ENCODE results near the gene EFHC1.

GRCh38 chr6:52423448-52423847, 3.3 kb downstream of the EFHC1 start:
- TF ChIP-seq POLR2AphosphoS5 (IDR thresholded peaks at IDR 0.05) (no peak), CTCF (IDR thresholded peaks at IDR 0.05) (no peak)

Measured in breast epithelium (tissue), 3 donors.